Activated CD4-positive, CD25-positive, alpha-beta regulatory T cell treated with anti-CD3 and anti-CD28 coated beads, Interleukin-2, amount 50 U/mL, for 24 hours (primary cell): ENCODE data around the gene ADGRF1.

Experiments
- ATAC-seq, 2 donors: fragments of 150-1000 bp; cut with Tn5 transposase; one replicate each; pipeline ENCODE4 v1.10.0; 2021; ENCODE audit warnings: mild to moderate bottlenecking in 1 of 2, moderate library complexity in 1 of 2

ADGRF1 gene

DNA sequence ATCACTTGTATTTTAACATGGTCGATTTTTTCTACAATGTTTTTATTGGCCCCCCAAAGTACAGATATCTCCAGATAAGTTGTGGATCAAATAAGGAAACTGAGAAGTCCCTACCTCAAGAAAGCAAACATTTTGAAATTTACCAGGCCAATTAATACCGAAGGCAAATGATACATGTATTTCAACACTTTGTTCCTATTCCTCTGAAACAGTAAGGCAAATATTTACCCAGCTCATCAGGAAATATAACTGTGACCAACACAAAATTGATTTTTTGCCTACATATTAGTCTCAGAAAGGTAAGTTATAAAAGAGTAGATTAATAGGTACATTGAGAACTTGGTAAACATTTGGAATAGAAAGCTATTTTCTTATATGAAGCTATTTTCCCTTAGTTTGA lies 69.1 kb downstream of the ADGRF1 start:
- ATAC-seq: no peak

DNA sequence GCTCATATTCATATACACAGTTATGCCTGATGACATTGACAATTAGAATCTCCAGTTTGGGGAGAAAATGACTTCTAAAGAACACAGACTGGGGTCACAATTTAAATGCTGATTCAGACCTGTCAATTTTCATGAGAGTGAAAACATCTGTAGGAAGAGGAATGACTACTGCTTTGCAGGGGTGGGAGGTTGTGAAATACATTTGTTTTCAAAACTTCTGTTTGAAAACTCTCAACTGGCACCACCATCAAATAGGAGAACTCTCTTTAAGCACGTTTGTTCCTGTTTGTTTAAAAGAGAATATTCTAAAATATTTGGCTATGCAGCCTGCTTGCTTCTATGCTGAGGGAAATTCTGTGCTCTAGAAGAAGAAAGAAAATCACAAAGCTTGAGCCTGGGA lies 69.6 kb downstream of the ADGRF1 start:
- ATAC-seq: no peak

DNA sequence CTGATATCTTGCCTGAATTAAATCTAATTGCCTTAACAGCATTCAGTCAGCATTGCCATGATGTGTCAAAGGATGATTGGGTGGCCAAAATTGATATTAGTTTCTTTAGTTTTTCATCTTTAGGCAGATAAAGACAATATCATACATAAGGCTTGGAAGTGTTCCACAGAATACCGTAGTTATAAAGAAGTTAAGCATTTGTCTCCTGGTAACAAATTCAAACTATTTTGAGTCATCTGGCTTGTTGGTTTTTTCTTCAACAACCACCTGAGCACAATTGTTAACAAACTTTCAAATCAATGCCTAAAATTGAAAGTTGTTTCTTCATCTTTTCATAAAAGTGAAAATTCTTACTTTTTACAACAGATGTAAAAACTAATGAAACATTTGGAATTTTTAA lies 72.9 kb downstream of the ADGRF1 start:
- ATAC-seq: no peak

DNA sequence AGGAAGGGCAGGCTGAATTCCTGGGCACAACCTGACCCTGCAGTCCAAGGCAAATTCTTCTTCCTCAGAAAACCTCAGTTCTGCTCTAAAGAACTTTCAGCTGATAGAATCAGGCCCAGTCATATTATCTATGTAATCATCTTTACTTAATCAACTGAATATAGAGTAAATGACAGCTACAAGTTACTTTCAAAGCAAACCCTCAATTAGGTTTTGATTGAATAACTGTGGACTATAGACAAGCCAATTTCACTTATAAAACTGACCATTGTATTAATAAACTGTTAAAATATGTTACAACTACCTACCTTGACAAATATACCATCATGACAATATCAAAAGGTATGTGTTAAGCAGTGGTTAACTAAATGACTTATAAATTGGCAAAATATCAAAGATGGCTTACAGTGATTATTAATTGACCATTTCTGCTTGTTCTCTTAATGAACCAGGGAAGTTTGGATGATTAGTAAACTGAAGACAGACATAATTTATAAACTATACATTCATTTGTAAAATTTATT lies 74.2 kb downstream of the ADGRF1 start:
- no peak for ATAC-seq

DNA sequence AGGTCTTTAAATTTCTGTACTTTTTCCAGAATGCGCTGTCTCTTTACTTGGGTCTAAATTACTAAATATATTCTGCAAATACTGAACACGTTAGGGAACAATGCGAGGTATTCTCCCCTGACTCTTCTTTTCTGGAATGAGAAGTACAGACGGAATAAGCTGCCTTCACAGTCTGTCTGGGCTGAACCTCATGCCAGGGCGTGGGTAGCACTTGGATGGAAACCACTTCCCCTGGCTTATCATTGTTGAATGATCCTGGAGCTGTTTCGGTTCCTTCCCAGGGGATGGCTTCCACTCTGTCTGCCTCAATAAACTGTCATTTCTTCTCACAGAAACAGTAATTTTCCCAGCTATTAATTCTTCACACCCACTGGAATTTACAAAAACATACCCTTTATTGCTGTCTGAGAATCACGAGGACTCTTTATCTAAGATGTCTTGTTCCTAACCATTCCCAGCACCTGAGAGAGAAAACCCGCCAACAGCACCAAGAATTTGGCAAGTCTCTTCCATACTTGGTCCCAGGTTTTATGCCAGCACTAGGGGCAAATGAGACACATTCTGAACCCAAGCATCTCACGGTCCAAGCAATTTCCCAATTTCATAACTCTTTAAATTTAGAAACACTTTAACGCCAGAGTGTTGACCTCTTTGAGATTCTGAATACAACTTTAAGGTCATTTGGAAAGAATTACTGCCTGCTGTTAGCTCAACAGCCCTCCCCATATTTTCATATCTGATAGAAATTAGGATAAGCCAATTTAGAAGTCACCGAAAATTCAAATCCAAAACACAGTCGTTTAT lies 77.2 kb downstream of the ADGRF1 start:
- no peak for ATAC-seq

DNA sequence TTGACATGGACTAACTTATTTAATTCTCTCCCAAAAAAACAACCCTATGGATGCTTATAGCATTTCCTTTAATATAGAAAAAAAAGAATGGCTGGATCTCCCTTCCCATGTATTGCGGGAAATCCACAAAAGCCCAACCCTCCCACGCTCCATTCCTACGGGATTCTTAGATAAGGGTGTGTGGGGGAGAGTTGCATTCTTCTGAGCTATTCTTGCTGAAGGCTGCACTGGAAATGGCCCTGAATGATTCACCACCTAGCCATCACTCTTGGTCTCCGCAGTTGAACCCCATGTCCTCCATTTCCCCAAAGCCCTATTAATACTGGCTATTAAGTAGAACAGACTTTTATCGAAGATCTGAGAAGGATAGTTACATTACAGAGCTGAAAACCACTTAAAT lies 78.5 kb downstream of the ADGRF1 start:
- no peak for ATAC-seq

DNA sequence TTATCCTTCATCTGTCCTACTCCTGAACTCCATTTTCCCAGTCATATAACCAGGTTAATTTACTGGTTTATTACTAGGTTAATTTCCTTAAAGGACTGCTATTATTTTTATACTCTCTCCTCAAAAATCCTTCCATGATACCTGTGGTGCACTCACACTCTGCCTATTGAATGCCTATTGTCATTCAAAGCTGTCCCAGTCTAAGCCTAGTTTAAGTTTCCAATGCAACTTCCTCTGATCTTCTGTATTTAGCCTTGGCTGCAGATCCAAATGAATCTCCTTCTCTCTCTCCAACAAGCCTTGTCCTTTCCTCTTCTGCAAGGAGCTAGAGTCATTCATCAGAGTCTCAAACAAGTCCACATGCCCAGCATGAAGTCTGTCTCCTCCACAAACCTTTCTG lies 79.1 kb downstream of the ADGRF1 start:
- no peak for ATAC-seq

DNA sequence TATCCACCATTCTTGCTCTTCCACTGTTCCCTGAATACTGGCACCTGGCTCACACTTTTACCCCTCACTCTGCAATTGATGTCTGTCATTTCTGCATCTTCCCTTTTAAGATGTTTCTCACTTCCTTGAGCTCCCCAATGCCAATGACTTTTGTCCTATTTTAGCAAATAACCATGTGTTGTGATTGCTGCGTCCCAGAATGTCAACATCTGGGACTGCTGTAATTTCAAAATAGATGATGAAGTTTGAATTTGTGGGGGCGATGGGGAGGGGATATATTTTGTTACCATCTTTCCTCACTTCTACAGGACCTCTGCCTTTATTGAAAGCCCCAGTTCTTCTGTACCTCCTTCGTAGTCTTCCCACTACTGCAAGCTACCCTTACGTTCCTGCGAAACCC lies 80.4 kb downstream of the ADGRF1 start:
- no peak for ATAC-seq

DNA sequence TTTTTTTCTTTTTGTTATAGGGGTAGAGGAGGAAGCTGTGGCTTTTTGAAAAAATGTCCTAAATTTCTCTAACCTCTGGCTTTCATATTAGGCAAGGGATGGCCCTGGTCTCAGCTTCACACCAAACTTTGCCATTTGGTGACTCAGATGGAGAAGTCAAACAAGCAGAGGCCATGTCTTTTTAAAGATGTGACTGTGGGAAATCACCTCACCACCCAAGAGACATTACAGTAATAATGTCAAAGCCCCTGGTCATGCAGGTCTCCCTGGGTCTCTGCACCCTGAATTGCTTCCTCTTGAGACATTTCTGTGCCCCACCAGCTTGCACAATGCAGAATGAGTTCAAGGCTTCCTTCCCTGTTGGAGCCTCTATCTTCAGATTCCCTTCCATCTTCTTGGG lies 80.9 kb downstream of the ADGRF1 start:
- no peak for ATAC-seq

DNA sequence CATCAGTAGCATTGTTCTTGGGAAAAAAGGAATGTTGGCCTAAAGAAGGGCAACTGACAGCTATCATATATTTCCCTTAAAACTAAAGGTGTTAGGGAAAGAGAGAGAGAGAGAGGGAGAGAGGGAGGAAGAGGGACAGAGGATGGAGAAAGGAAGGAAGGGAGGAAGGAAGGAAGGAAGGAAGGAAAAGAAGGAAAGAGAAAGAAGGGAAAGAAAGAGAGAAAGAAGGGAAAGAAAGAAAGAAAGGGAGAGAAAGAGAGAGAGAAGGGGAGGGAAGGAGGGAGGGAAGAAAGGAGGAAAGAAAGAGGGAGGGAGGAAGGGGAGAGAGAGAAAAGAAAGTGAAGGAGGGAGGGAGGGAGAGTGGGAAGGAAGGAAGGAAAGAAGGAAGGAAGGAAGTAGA lies 82.7 kb downstream of the ADGRF1 start:
- no peak for ATAC-seq

DNA sequence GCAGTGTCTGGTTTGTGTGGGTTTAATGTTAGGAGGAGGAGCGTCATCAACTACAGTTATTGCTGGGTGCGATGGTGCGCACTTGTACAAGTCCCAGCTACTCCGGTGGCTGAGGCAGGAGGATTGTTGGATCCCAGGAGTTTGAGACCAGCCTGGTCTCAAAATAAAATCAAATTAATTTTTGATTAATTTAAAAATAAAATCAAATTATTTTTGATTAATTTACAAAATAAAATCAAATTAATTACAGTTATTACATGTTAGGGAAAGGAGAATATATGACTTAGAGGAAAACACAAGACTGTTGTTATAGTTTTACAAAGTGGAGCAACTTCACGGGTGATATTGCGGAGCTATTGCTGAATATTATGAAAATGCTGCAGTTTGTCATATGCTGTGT lies 85.7 kb downstream of the ADGRF1 start:
- ATAC-seq: no peak

DNA sequence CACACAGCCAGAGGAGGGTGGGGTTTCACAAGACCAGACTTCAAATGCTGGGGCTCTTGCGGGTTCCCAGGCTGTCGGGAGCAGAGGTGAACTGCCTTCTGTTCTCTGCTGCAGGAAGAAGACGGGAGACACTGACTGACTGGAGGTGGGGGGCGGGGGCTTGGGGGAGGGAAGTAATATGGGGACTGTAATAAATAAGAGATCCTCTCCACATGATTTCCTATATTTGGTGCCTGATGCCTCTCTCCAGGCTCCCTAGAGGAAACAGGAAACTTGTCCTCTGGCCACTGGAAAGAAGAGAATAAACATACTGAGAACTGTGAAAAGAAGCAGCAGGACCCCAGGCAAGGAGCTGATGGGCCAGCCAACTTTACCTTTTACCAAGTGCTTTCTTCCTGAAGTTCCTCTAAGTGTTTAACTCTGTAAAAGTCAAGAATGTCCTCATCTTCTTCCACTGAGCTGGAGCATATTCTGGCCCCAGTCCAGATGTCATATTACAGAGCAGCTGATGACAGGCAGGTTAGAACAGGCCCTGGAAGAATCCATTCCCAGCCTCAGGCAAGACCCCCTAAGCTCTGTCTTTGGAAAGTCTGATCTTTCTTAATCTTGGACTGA lies 87.2 kb downstream of the ADGRF1 start:
- no peak for ATAC-seq

DNA sequence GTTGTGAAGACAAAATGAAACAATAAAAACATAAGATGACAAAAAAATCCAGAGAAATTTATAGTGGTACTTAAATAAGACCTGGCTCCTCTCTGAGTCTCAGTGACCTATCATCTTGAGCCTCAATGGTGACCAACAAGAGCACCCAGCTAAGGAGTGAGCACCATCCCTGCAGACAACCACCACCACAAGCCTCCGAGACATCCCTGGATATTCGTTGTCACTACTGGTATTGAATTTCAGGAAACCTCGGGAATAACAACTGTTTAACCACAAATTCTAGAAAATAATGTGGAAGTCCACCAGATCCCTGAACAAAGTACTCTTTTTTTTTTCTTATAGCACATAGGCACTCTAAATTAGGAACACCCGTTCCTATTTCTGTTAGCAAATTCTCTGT lies 88.2 kb downstream of the ADGRF1 start:
- ATAC-seq: no peak

DNA sequence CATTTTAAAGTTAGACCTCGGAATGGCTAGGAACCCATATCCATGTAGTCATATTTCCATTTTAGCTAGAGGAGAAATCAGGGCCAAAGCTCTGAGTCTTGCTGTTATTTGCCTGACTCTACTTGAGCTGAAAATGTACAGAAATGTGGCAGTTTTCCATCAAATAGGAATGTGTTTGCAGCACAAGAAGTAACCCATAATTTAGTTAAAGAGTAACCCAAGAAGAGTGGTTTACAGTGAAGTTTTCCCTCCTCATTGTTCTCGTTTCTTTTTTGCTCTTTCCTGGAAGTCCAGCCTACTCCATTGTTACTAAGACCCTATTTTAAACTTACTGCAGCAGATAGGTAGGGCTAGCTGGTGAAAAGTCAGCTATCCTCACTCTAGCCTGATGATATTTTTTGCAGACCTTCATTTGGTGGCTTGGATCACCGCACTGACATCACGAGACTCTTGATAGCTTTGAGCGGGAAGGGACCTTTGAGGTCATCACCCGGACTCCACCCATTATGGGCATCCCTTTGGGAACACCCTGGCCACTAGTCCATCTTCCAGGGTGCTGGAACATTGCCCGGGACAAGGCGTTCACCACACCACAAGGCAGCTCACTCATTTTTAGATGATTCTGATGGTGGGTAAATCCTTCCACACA lies 92.4 kb downstream of the ADGRF1 start:
- no peak for ATAC-seq

DNA sequence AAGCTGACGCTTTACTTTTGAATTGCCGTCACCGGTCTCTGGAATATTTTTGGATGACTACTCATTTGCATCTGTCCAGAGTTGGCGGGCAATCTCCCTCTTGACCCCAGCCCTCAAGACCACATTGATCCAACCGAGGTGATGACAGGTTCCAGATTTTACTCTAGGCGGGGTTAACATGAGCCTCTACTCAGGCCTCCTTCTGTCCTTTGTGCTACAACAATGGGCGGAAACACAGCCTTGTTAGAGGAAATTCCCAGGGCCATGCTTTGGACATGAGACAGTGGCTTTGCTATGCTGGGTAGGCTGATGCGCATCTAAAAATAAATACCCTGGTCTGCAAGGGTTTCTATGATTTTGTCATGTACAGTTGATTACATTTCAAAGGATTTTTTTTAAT lies 93.4 kb downstream of the ADGRF1 start:
- ATAC-seq: no peak
